A549 (cell line): ENCODE measurements around the gene SRGAP1. TPM values are rescaled to one million over a fixed set of nuclear protein-coding genes. Genes with fewer than 3 reads are reported as not detected.
A peak's percentile ranks its signal among the peaks of the same experiment; 100 is the strongest.

Experiments used
- ATAC-seq, 2 experiments: fragments of 200-7000 bp in 1 of 2; fragments of >200 bp in 1 of 2; cut with Nextera tagmentation in 1 of 2; cut with Tn5 transposase in 1 of 2; 3 replicates each; pipeline versions ENCODE4 v1.8.0 to v1.9.1; 2018 to 2020; ENCODE audit warnings: mild to moderate bottlenecking in 1 of 2, moderate library complexity in 1 of 2
- CTCF ChIA-PET: fragments of 300-600 bp; sonication (Branson Sonifier 250); formaldehyde crosslinking; extraction: SDS; loops from one replicate; lab custom pipeline; 2021; ENCODE audit warnings: antibody characterized with exemption, inconsistent platforms; lab: Yijun Ruan, JAX
- POLR2A ChIA-PET: fragments of 350-600 bp; formaldehyde crosslinking; extraction: SDS; loops from one replicate; lab custom pipeline; 2021; ENCODE audit warnings: antibody characterized with exemption, inconsistent platforms; lab: Yijun Ruan, JAX
- DNase-seq, 2 experiments: peaks; one replicate each; pipeline versions ENCODE4 v3.0.0 to v3.0.0-alpha.2; 2011 to 2016; ENCODE audit warnings: low read depth in 1 of 2, low spot score in 1 of 2
- FAIRE-seq: peaks from 2 replicates; lab custom pipeline; 2011; peaks lifted over from hg19 to GRCh38; lab: Jason Lieb, UNC
- H3K27ac ChIP-seq, 2 experiments: fragments of >200 bp; sonication (Bioruptor Twin); formaldehyde crosslinking; 3 replicates each; pipeline ENCODE4 v1.5.1; 2016 to 2017
- H3K4me1 ChIP-seq: fragments of >200 bp; sonication (Bioruptor Twin); formaldehyde crosslinking; 3 replicates; pipeline ENCODE4 v1.6.1; 2016
- H3K4me2 ChIP-seq: fragments of >200 bp; sonication (Bioruptor Twin); formaldehyde crosslinking; 3 replicates; pipeline ENCODE4 v1.6.1; 2016
- H3K4me3 ChIP-seq: fragments of >200 bp; sonication (Bioruptor Twin); formaldehyde crosslinking; 3 replicates; pipeline ENCODE4 v1.5.1; 2016
- H3K9me3 ChIP-seq: fragments of >200 bp; sonication (Bioruptor Twin); formaldehyde crosslinking; 3 replicates; pipeline ENCODE4 v1.6.1; 2016
- CBX8 ChIP-seq: fragments of 200-600 bp; sonication (generic); IDR thresholded peaks from 2 replicates; pipeline ENCODE4 v1.6.1; 2016
- CEBPB ChIP-seq, 2 experiments: fragments of >200 bp in 1 of 2; sonication (Bioruptor Twin) in 1 of 2; formaldehyde crosslinking in 1 of 2; IDR thresholded peaks; 2 replicates each; pipeline ENCODE4 v1.6.1; 2012 to 2016
- EHF ChIP-seq: fragments of 250-450 bp; sonication (Bioruptor Pico); IDR thresholded peaks from 2 replicates; pipeline ENCODE4 v1.5.0; 2020; ENCODE audit warnings: mild to moderate bottlenecking
- FOSL2 ChIP-seq, 2 experiments: fragments of 450-650 bp in 1 of 2; fragments of >200 bp in 1 of 2; sonication (Bioruptor Twin) in 1 of 2; formaldehyde crosslinking; IDR thresholded peaks; 2 replicates each; pipeline versions ENCODE4 v1.5.0 to v1.6.1; 2016 to 2020; ENCODE audit warnings: mild to moderate bottlenecking in 1 of 2, moderate library complexity in 1 of 2
- FOXS1 ChIP-seq: fragments of 250-450 bp; sonication (Bioruptor Pico); IDR thresholded peaks from 2 replicates; pipeline ENCODE4 v1.5.0; 2020; ENCODE audit warnings: mild to moderate bottlenecking, moderate library complexity
- HEYL ChIP-seq: fragments of 250-450 bp; sonication (Bioruptor Pico); IDR thresholded peaks from 2 replicates; pipeline ENCODE4 v1.8.0; 2021; ENCODE audit warnings: mild to moderate bottlenecking, moderate library complexity
- HOXB5 ChIP-seq: fragments of 250-450 bp; sonication (Bioruptor Pico); IDR thresholded peaks from 2 replicates; pipeline ENCODE4 v1.5.0; 2020; ENCODE audit warnings: mild to moderate bottlenecking, moderate library complexity
- JUNB ChIP-seq: fragments of >200 bp; sonication (Bioruptor Twin); formaldehyde crosslinking; IDR thresholded peaks from 2 replicates; pipeline ENCODE4 v1.6.1; 2016
- MAFK ChIP-seq: fragments of 450-650 bp; IDR thresholded peaks from 2 replicates; pipeline ENCODE4 v1.6.1; 2014; ENCODE audit not compliant: partially characterized antibody
- NFE2L2 ChIP-seq: fragments of 150-350 bp; conservative IDR thresholded peaks from 2 replicates; pipeline ENCODE4 v1.6.1; 2014; ENCODE audit warnings: low read length
- PHF8 ChIP-seq: fragments of 200-600 bp; sonication (generic); IDR thresholded peaks from 2 replicates; pipeline ENCODE4 v1.6.1; 2016; ENCODE audit warnings: low read depth, mild to moderate bottlenecking, antibody characterized with exemption, moderate library complexity, borderline replicate concordance
- POLR2A ChIP-seq: IDR thresholded peaks from 2 replicates; pipeline ENCODE4 v1.6.1; 2012; ENCODE audit warnings: mild to moderate bottlenecking, low read length
- POLR2AphosphoS2 ChIP-seq: conservative IDR thresholded peaks from 2 replicates; pipeline ENCODE4 v1.6.1; 2012; ENCODE audit warnings: low read length, improper control_type of control experiment, inconsistent platforms
- RAD21 ChIP-seq, 2 experiments: fragments of >200 bp in 1 of 2; sonication (Bioruptor Twin) in 1 of 2; formaldehyde crosslinking in 1 of 2; IDR thresholded peaks in 1 of 2; conservative IDR thresholded peaks in 1 of 2; 2 replicates in 1 of 2; 3 replicates in 1 of 2; pipeline ENCODE4 v1.6.1; 2012 to 2018; ENCODE audit warnings: inconsistent platforms in 1 of 2
- RARB ChIP-seq: fragments of 250-450 bp; sonication (Bioruptor Pico); IDR thresholded peaks from 2 replicates; pipeline ENCODE4 v1.8.0; 2021; ENCODE audit warnings: mild to moderate bottlenecking, moderate library complexity
- RNF2 ChIP-seq: fragments of 200-600 bp; sonication (generic); IDR thresholded peaks from 2 replicates; pipeline ENCODE4 v1.6.1; 2016; ENCODE audit warnings: low read depth, mild to moderate bottlenecking, antibody characterized with exemption, moderate library complexity, borderline replicate concordance
- SMC3 ChIP-seq: fragments of >200 bp; sonication (Bioruptor Twin); formaldehyde crosslinking; IDR thresholded peaks from 3 replicates; pipeline ENCODE4 v1.6.1; 2018; ENCODE audit warnings: inconsistent platforms
- SREBF2 ChIP-seq: fragments of 450-650 bp; IDR thresholded peaks from 2 replicates; pipeline ENCODE4 v1.6.1; 2014; ENCODE audit warnings: mild to moderate bottlenecking, moderate library complexity
- WGBS: methylation state at CpG from one replicate; pipeline ENCODE4 v1.1.6; 2017; ENCODE audit errors: missing lambda C conversion rate; 5-methylcytosine and 5-hydroxymethylcytosine counted together
- polyA plus RNA-seq, 4 experiments: library from polyadenylated mRNA; depleted of rRNA in 3 of 4; stranded (reverse); fragments of >200 nt; fragmentation: RNase III in 1 of 4; extraction: RNeasy Plus Mini Kit Qiagen cat#74134 plus additional on column Dnase treatment in 1 of 4; gene quantifications; 2 replicates in 3 of 4; 3 replicates in 1 of 4; pipeline ENCODE4 v1.2.3, GENCODE V29; 2011 to 2017
- TF ChIP-seq, protein P1 (sequence below): fragments of 250-450 bp; sonication (Bioruptor Pico); IDR thresholded peaks from 2 replicates; pipeline ENCODE4 v1.5.0; 2021; ENCODE audit warnings: mild to moderate bottlenecking, moderate library complexity, borderline replicate concordance
- TF ChIP-seq, protein P2 (sequence below): fragments of >200 bp; sonication (Bioruptor Twin); formaldehyde crosslinking; IDR thresholded peaks from 3 replicates; pipeline ENCODE4 v1.5.1; 2016
- TF ChIP-seq, protein P3 (sequence below): fragments of 450-650 bp; IDR thresholded peaks from 2 replicates; pipeline ENCODE4 v1.6.1; 2014; ENCODE audit warnings: antibody characterized with exemption

SRGAP1 gene
- polyA plus RNA-seq, 2 of the 4 experiments (the other 2 are of a cell fraction) = 7.9 to 22.9 TPM

DNA sequence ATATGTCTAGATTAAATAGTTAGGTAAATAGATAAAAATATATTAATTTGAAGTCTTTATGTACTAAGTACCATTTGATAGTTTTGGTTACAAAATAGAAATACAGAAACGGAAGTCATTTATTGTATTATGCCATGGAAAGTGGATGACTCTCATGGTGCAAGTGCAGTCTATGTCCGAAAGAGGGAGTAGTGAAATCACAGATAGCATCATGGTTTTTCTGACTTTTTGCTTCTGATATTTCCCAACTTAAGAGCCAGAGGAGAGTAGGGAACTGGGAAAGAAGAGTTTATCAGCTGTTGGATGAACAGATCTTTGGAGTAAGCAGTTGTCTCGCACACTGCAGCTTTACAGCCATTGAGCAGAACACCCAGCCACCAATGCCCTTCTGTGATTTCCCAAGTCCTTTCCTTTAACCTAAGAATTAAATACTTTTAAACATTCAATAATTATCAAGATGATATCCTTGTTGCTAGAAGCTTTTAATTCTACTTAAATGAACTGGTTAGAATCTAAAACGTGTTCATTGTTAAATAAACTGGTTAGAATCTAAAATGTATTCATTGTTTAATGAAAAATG is 18.4 kb upstream of the SRGAP1 start:
- Histone ChIP-seq H3K4me3 (no peak overlapping the region), H3K27ac (no peak overlapping the region), H3K4me1 (0 out of 3 replicates have a peak, but pooled peaks cover 4% of the 10 kb centered on the region), H3K9me3 (peaks cover 13% of the 10 kb centered on the region), H3K4me2 (0 out of 3 replicates have a peak overlapping the region, but pooled peaks have one; percentile 31)
- DNase-seq = peak; percentile 72 to 81
- CTCF ChIA-PET = interaction anchor here (0.5 to 2.3 kb wide), 27 partner anchors 10 to 782 kb away, joined by 3 to 22 read pairs (median 4); partner anchors contain the start of gene C12orf56
- POLR2A ChIA-PET = no interaction called here
- FAIRE-seq = peak; percentile 98
- TF ChIP-seq, protein P1, sequence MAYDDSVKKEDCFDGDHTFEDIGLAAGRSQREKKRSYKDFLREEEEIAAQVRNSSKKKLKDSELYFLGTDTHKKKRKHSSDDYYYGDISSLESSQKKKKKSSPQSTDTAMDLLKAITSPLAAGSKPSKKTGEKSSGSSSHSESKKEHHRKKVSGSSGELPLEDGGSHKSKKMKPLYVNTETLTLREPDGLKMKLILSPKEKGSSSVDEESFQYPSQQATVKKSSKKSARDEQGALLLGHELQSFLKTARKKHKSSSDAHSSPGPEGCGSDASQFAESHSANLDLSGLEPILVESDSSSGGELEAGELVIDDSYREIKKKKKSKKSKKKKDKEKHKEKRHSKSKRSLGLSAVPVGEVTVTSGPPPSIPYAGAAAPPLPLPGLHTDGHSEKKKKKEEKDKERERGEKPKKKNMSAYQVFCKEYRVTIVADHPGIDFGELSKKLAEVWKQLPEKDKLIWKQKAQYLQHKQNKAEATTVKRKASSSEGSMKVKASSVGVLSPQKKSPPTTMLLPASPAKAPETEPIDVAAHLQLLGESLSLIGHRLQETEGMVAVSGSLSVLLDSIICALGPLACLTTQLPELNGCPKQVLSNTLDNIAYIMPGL (CRISPR knock-in tag) = no peak
- TF ChIP-seq RAD21 (conservative IDR thresholded peaks at IDR 0.05 in 1 of 2, IDR thresholded peaks at IDR 0.05 in 1 of 2) (peak; percentile 92 to 97), CEBPB (IDR thresholded peaks at IDR 0.05) (peak in 1 of 2 experiments; percentile 61; a peak in 2 of 4 replicates), FOSL2 (IDR thresholded peaks at IDR 0.05) (no peak), FOSL2 (CRISPR knock-in tag; IDR thresholded peaks at IDR 0.05) (no peak), SMC3 (peak; percentile 86)
- TF ChIP-seq, protein P2, sequence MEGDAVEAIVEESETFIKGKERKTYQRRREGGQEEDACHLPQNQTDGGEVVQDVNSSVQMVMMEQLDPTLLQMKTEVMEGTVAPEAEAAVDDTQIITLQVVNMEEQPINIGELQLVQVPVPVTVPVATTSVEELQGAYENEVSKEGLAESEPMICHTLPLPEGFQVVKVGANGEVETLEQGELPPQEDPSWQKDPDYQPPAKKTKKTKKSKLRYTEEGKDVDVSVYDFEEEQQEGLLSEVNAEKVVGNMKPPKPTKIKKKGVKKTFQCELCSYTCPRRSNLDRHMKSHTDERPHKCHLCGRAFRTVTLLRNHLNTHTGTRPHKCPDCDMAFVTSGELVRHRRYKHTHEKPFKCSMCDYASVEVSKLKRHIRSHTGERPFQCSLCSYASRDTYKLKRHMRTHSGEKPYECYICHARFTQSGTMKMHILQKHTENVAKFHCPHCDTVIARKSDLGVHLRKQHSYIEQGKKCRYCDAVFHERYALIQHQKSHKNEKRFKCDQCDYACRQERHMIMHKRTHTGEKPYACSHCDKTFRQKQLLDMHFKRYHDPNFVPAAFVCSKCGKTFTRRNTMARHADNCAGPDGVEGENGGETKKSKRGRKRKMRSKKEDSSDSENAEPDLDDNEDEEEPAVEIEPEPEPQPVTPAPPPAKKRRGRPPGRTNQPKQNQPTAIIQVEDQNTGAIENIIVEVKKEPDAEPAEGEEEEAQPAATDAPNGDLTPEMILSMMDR = peak; percentile 95
- 3% methylated on average over 4 of the region's 4 CpGs for WGBS
- ATAC-seq = peak; percentile 82 to 92

DNA sequence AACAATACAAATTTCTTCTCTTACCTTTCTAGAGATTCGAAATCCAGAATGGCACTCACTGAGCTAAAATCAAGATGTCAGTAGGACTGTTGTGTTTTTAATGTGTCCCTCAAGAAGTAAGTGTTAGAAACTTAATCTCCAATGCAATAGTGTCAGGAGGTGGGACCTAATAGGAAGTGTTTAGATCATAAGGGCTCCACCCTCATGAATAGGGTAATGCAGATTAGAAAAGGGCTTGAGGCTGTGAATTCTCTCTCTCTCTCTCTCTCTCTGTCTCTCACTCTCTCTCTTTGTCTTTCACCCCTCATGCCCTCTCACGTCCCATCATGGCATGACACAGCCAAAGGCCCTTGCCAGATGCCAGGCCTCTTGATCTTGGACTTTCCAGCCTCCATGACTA is 15.6 kb upstream of the SRGAP1 start:
- TF ChIP-seq PHF8 (no peak), FOSL2 (IDR thresholded peaks at IDR 0.05) (no peak), FOSL2 (CRISPR knock-in tag; IDR thresholded peaks at IDR 0.05) (no peak), JUNB (no peak), RARB (CRISPR knock-in tag) (no peak), EHF (no peak), HOXB5 (CRISPR knock-in tag) (no peak)
- TF ChIP-seq, all 56 proteins: peak for 0
- no peak overlapping the region for H3K4me2 ChIP-seq

DNA sequence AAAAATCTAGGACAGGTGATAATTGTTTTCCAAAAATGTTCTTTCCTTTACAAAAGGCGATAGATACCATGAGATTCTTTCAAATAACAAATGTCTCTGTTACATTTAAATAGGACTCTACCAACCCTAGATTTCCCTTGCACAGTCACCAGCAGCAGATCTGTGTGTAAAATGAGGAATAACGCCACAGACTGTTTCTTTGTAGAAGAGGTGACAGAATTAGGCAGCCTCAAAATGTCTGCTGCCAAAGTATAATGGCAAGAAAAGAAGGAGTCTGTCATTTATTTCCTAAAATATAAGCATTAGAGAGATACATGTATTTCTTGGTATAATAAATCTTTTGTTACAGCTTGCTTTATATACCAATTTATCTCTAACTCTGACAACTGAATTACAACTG is 8.5 kb upstream of the SRGAP1 start:
- Histone ChIP-seq H3K27ac (no peak overlapping the region), H3K4me1 (no peaks in the 10 kb centered on the region), H3K4me3 (no peak overlapping the region), H3K4me2 (no peak overlapping the region), H3K9me3 (no peaks in the 10 kb centered on the region)
- FAIRE-seq (no peak), ATAC-seq (no peak), DNase-seq (no peak)
- 77% methylated on average over 2 of the region's 2 CpGs for WGBS
- CTCF ChIA-PET = interaction anchor here (1.6 to 14.3 kb wide), 4 partner anchors 8 to 420 kb away, joined by 4 to 206 read pairs (median 13); no protein-coding TSS in a partner anchor
- no peak for TF ChIP-seq RNF2
- TF ChIP-seq FOXS1 (CRISPR knock-in tag) = no peak
- no peak for TF ChIP-seq POLR2AphosphoS2
- TF ChIP-seq MAFK = no peak
- TF ChIP-seq POLR2A = no peak
- TF ChIP-seq, protein P3, sequence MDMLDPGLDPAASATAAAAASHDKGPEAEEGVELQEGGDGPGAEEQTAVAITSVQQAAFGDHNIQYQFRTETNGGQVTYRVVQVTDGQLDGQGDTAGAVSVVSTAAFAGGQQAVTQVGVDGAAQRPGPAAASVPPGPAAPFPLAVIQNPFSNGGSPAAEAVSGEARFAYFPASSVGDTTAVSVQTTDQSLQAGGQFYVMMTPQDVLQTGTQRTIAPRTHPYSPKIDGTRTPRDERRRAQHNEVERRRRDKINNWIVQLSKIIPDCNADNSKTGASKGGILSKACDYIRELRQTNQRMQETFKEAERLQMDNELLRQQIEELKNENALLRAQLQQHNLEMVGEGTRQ = no peak
- no peak for TF ChIP-seq EHF
- TF ChIP-seq CBX8 = no peak
- TF ChIP-seq NFE2L2 = no peak
- no peak for TF ChIP-seq HEYL (CRISPR knock-in tag)
- no peak for TF ChIP-seq SREBF2
- POLR2A ChIA-PET = interaction anchor here (1.4 kb wide), 1 partner anchor 386 kb away, joined by 3 read pairs; the partner anchor contains the start of gene KICS2

More for the DNA sequence above, 15.6 kb upstream of the SRGAP1 start:
- no peak for FAIRE-seq
- no peak for DNase-seq
- no peak overlapping the region for H3K4me3 ChIP-seq
- no peak overlapping the region for H3K27ac ChIP-seq
- no peak for ATAC-seq
- WGBS = 55% methylated on average over 2 of the region's 2 CpGs
- POLR2A ChIA-PET = no interaction called here
- peaks cover 13% of the 10 kb centered on the region for H3K9me3 ChIP-seq
- H3K4me1 ChIP-seq = no peaks in the 10 kb centered on the region
- CTCF ChIA-PET = interaction anchor here (1.3 to 1.7 kb wide), 3 partner anchors 8 to 430 kb away, joined by 4 to 14 read pairs (median 4); no protein-coding TSS in a partner anchor
